ENCODE data around the gene ENTPD7.

- TF ChIP-seq CTCF (IDR thresholded peaks at IDR 0.05; ENCODE audit: poor library complexity) (no peak), EZH2 (IDR thresholded peaks at IDR 0.05; ENCODE audit: borderline replicate concordance) (no peak)
These were observed 43.9 kb upstream of the ENTPD7 start for GRCh38 chr10:99615426-99615825.

Measured in hepatocyte (in vitro differentiated cells).